Aorta (tissue), 5 donors: ENCODE measurements around the gene PIM2. TPM values are rescaled to one million over a fixed set of nuclear protein-coding genes. Genes with fewer than 3 reads are reported as not detected.
A peak's percentile ranks its signal among the peaks of the same experiment; 100 is the strongest.

Experiments used
- ATAC-seq: fragments of 200-7000 bp; cut with Tn5 transposase; one replicate; pipeline ENCODE4 v1.9.1; 2022; ENCODE audit warnings: moderate library complexity; ENCODE audit not compliant: low FRiP score
- DNase-seq, 2 donors: peaks; one replicate each; pipeline ENCODE4 v3.0.0-alpha.2; 2020
- H3K27ac ChIP-seq, 2 donors: one replicate each; pipeline ENCODE4 v1.5.1; 2013; ENCODE audit warnings: low read length in 2 of 2, mild to moderate bottlenecking in 2 of 2, moderate library complexity in 2 of 2, control low read depth in 1 of 2, inconsistent platforms in 1 of 2, low read depth in 1 of 2
- H3K27me3 ChIP-seq, 2 donors: one replicate each; pipeline ENCODE4 v1.6.1; 2013; ENCODE audit warnings: control low read depth in 1 of 2, low read length in 1 of 2, mild to moderate bottlenecking in 1 of 2, moderate library complexity in 1 of 2; ENCODE audit not compliant: insufficient read depth in 2 of 2, control insufficient read depth in 1 of 2
- H3K36me3 ChIP-seq, 2 donors: one replicate each; pipeline ENCODE4 v1.6.1; 2013; ENCODE audit warnings: control low read depth in 1 of 2, low read length in 1 of 2, mild to moderate bottlenecking in 1 of 2; ENCODE audit not compliant: insufficient read depth in 2 of 2, control insufficient read depth in 1 of 2
- H3K4me1 ChIP-seq, 2 donors: one replicate each; pipeline ENCODE4 v1.6.1; 2013; ENCODE audit warnings: low read length in 2 of 2, control low read depth in 1 of 2, mild to moderate bottlenecking in 1 of 2, moderate library complexity in 1 of 2; ENCODE audit not compliant: insufficient read depth in 2 of 2, control insufficient read depth in 1 of 2
- H3K4me3 ChIP-seq, 2 donors: one replicate each; pipeline ENCODE4 v1.5.1; 2013; ENCODE audit warnings: low read length in 2 of 2, control low read depth in 1 of 2, mild to moderate bottlenecking in 1 of 2
- H3K9me3 ChIP-seq: one replicate; pipeline ENCODE4 v1.6.1; 2013; ENCODE audit warnings: mild to moderate bottlenecking, low read length; ENCODE audit not compliant: control insufficient read depth
- WGBS, 2 donors: extraction: QIAGEN DNeasy Blood & Tissue Kit; methylation state at CpG; one replicate each; pipeline ENCODE4 v1.1.7; 2013; 5-methylcytosine and 5-hydroxymethylcytosine counted together
- intact Hi-C, 2 donors: fragments of 100-400 bp; cut with DNase I; formaldehyde crosslinking; loops; one replicate each; pipeline versions ENCODE4 v1.14.2 to v1.15.0; 2022
- polyA plus RNA-seq, 2 donors: library from polyadenylated mRNA; stranded (reverse); fragments of 200-250 nt; gene quantifications; one replicate each; pipeline ENCODE4 v1.2.3, GENCODE V29; 2013
- total RNA-seq, 2 donors: library from RNA; stranded (reverse); fragmentation: NEBNext Ultra II Directional; extraction: Animal tissue kit (Norgen Biotek cat#: 25700); gene quantifications; one replicate each; pipeline ENCODE4 v1.2.1, GENCODE V29; 2021
- donor health status: healthy with polysubstance abuse.
- donor health status: Bipolar disorder and iron deficiency.
- donor health status: DM: no; HTN: no; CAD: no.
- donor health status: DM: no; HTN: no; CAD: no.
- donor health status: DM: yes; HTN: yes; CAD: no.

The PIM2 gene
- total and polyA plus RNA-seq, 4 donors = 3.6 to 9.2 (median 6.6) TPM

GRCh38 chrX:48927736-48928382 is 9.0 kb upstream of the PIM2 start:
- Histone ChIP-seq H3K4me1 (no peaks in the 10 kb centered on the region), H3K36me3 (peaks cover 0 to 8% of the 10 kb centered on the region in 2 donors), H3K27ac (no peak overlapping the region), H3K27me3 (no peaks in the 10 kb centered on the region), H3K4me3 (no peak overlapping the region), H3K9me3 (no peaks in the 10 kb centered on the region)
- ATAC-seq (no peak), DNase-seq (peak in 1 of 2 donors; percentile 7)
- 49 to 66% methylated on average over 2 of the region's 2 CpGs for WGBS, 2 donors
- intact Hi-C loops = no loop called here

DNA sequence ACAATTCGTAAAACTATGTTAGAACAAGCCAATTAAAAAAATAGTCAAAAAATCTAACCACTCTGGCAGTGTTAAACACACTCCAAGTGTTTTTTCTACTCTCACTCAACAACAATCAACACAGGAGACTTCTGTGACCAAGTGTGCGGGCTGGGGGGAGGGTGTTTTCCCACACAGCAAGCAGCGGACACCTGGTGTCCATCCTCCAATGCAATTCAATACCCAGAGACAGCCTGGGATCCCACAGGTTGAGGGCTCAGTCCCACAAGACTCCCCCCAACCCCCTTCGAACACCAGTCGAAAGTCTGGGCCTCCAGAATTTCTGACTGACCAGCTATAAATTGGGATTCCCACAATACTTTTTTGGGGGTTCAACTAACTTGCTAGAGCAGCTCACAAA is 8.3 kb upstream of the PIM2 start:
- intact Hi-C loops = no loop called here
- no peak for ATAC-seq
- Histone ChIP-seq H3K27ac (no peak overlapping the region), H3K27me3 (no peaks in the 10 kb centered on the region), H3K4me1 (no peaks in the 10 kb centered on the region), H3K4me3 (no peak overlapping the region), H3K36me3 (peaks cover 0 to 10% of the 10 kb centered on the region in 2 donors), H3K9me3 (no peaks in the 10 kb centered on the region)
- peak in 1 of 2 donors; percentile 3 for DNase-seq
- 54 to 76% methylated on average over 5 of the region's 5 CpGs for WGBS, 2 donors

GRCh38 chrX:48924270-48924669 is 5.4 kb upstream of the PIM2 start:
- intact Hi-C loops = no loop called here
- H3K4me3 ChIP-seq = no peak overlapping the region
- no peaks in the 10 kb centered on the region for H3K27me3 ChIP-seq
- H3K4me1 ChIP-seq = no peaks in the 10 kb centered on the region
- peak in 1 of 2 donors; percentile 26 for DNase-seq
- WGBS, 2 donors = 93 to 96% methylated on average over 5 of the region's 5 CpGs
- no peak for ATAC-seq
- H3K36me3 ChIP-seq = peaks cover 0 to 10% of the 10 kb centered on the region in 2 donors
- H3K27ac ChIP-seq = no peak overlapping the region
- H3K9me3 ChIP-seq = no peaks in the 10 kb centered on the region

- Histone ChIP-seq H3K27me3 (no peaks in the 10 kb centered on the region), H3K27ac (no peak overlapping the region), H3K36me3 (peaks cover 0 to 10% of the 10 kb centered on the region in 2 donors), H3K4me3 (no peak overlapping the region), H3K9me3 (no peaks in the 10 kb centered on the region), H3K4me1 (no peaks in the 10 kb centered on the region)
- intact Hi-C loops = no loop called here
- peak in 1 of 2 donors; percentile 19 for DNase-seq
- ATAC-seq = no peak
- WGBS, 2 donors = 86 to 91% methylated on average over 13 of the region's 13 CpGs
These were observed 4.9 kb upstream of the PIM2 start for GRCh38 chrX:48923771-48924170.

DNA sequence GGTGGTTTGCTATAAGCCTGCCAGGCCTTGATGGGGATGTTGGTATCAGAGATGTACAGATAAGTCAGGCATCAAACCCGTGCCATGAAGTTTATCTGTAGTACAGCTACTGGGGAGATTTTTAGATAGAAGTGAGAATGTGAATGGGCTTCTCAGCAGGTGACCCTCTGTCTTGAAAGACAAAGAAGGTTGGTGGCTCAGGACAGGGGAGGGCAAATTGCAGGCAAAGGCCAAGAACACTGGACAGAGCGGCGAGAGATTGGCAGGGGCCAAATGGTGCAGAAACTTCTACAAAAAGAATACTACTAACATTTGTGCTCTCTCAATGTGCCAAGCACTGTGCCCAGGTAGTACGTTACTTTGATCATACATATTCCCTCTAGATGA is 1.9 kb upstream of the PIM2 start:
- no peaks in the 10 kb centered on the region for H3K4me1 ChIP-seq
- H3K27ac ChIP-seq = no peak overlapping the region
- H3K4me3 ChIP-seq = no peak overlapping the region
- H3K27me3 ChIP-seq = no peaks in the 10 kb centered on the region
- peaks cover 0 to 8% of the 10 kb centered on the region in 2 donors for H3K36me3 ChIP-seq
- intact Hi-C loops = no loop called here
- ATAC-seq = no peak
- WGBS, 2 donors = 73 to 87% methylated on average over 4 of the region's 4 CpGs
- DNase-seq = peak in 1 of 2 donors; percentile 17
- H3K9me3 ChIP-seq = no peaks in the 10 kb centered on the region

- Histone ChIP-seq H3K27ac (peak overlapping the region in 1 of 2 donors; percentile 48), H3K36me3 (peaks cover 0 to 4% of the 10 kb centered on the region in 2 donors), H3K9me3 (no peaks in the 10 kb centered on the region), H3K4me3 (no peak overlapping the region), H3K4me1 (no peaks in the 10 kb centered on the region), H3K27me3 (no peaks in the 10 kb centered on the region)
- DNase-seq (peak in 1 of 2 donors; percentile 9), ATAC-seq (no peak)
- 42 to 44% methylated on average over 8 of the region's 8 CpGs for WGBS, 2 donors
- intact Hi-C loops = loop anchor here in 1 of 2 donors (5.0 kb wide), 1 partner anchor 37 kb away; the partner anchor contains the start of gene OTUD5
These were observed 1.3 kb upstream of the PIM2 start for GRCh38 chrX:48919947-48920717.

DNA sequence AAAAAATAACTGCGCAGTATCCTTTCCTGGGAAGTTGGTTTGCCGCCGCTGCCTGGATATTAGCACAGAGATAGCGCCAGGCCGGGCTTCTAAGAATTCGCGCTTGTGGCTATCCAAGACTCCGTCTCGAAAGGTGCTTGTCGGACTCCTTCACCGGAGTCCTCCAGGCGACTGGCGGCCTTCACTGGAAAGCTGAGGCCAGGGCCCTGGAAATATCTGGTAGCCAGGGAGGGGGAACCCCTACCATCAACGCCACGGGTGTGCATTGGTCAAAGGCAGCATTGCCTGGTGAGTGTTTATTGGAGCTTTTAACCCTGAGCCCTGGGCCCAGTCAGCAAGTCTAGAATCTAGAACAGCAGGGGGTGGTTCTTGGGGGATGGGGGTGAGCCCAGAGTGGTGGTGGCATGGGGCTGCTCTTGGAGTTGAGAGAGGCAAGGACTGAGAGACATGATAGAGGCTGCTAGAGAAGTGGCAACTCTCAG is 577 bp upstream of the PIM2 start:
- intact Hi-C loops = loop anchor here in 1 of 2 donors (5.0 kb wide), 1 partner anchor 38 kb away; the partner anchor contains the start of gene OTUD5
- 0 to 31% methylated on average over 15 of the region's 15 CpGs for WGBS, 2 donors
- peak overlapping the region in 1 of 2 donors; percentile 87 for H3K27ac ChIP-seq

GRCh38 chrX:48918301-48918642 is 552 bp downstream of the PIM2 start:
- no peaks in the 10 kb centered on the region for H3K9me3 ChIP-seq
- H3K4me3 ChIP-seq = peak overlapping the region in 1 of 2 donors; percentile 31
- H3K27ac ChIP-seq = peak overlapping the region in 1 of 2 donors; percentile 87
- H3K27me3 ChIP-seq = no peaks in the 10 kb centered on the region
- H3K36me3 ChIP-seq = peaks cover 0 to 4% of the 10 kb centered on the region in 2 donors
- no peaks in the 10 kb centered on the region for H3K4me1 ChIP-seq
- ATAC-seq = no peak
- no peak for DNase-seq
- intact Hi-C loops = loop anchor here in 1 of 2 donors (5.0 kb wide), 1 partner anchor 39 kb away; the partner anchor contains the start of gene OTUD5
- 7 to 33% methylated on average over 19 to 23 of the region's 23 CpGs for WGBS, 2 donors

More for the DNA sequence above, 577 bp upstream of the PIM2 start:
- Histone ChIP-seq H3K4me1 (no peaks in the 10 kb centered on the region), H3K9me3 (no peaks in the 10 kb centered on the region), H3K36me3 (peaks cover 0 to 2% of the 10 kb centered on the region in 2 donors), H3K27me3 (no peaks in the 10 kb centered on the region), H3K4me3 (peak overlapping the region in 1 of 2 donors; percentile 39)
- no peak for DNase-seq
- ATAC-seq = no peak
